Gastrocnemius medialis (tissue), 4 donors: ENCODE data around the gene KLHL20.
"Not testable (repeated sequence)": the region's sequence is repeated elsewhere in the genome, so short reads cannot be mapped to it uniquely, and the experiment has no call there.

Source experiments
- CTCF ChIP-seq, 5 experiments: fragments of 450-650 bp in 3 of 5; fragments of 200-600 bp in 2 of 5; sonication (generic) in 2 of 5; IDR thresholded peaks in 4 of 5; conservative IDR thresholded peaks in 1 of 5; 1 replicate in 4 of 5; 2 replicates in 1 of 5; pipeline ENCODE4 v1.5.1; 2016 to 2019; ENCODE audit warnings: antibody characterized with exemption in 5 of 5, mild to moderate bottlenecking in 3 of 5, moderate library complexity in 3 of 5
- POLR2A ChIP-seq, 2 donors: fragments of 450-650 bp; IDR thresholded peaks; one replicate each; pipeline ENCODE4 v1.6.1; 2017; ENCODE audit warnings: antibody characterized with exemption in 2 of 2, mild to moderate bottlenecking in 2 of 2, moderate library complexity in 2 of 2

GRCh38 chr1:173813654-173814053 lies 98.9 kb downstream of the KLHL20 start:
- not testable (repeated sequence) for TF ChIP-seq POLR2A (IDR thresholded peaks at IDR 0.05); CTCF (IDR thresholded peaks at IDR 0.05 in 4 of 5, conservative IDR thresholded peaks at IDR 0.05 in 1 of 5)
